GM12878 (cell line): ENCODE data around the gene CCT6B. TPM values are rescaled to one million over a fixed set of nuclear protein-coding genes. Genes with fewer than 3 reads are reported as not detected.
"Not testable (repeated sequence)": the region's sequence is repeated elsewhere in the genome, so short reads cannot be mapped to it uniquely, and the experiment has no call there.

ENCODE experiments used
- ATAC-seq: fragments of 200-7000 bp; cut with Tn5 transposase; 3 replicates; pipeline ENCODE4 v1.9.1; 2020; ENCODE audit warnings: mild to moderate bottlenecking, moderate library complexity
- BruUV-seq: library from RNA; stranded (reverse); fragments of 400-500 nt; replicated peaks from 2 replicates; lab custom pipeline; 2021; lab: Mats Ljungman, UMichigan
- CTCF ChIA-PET: fragments of 300-600 bp; sonication (Branson Sonifier 250); formaldehyde crosslinking; extraction: SDS; loops from one replicate; lab custom pipeline; 2021; ENCODE audit warnings: inconsistent platforms; lab: Yijun Ruan, JAX
- POLR2A ChIA-PET: fragments of 350-600 bp; formaldehyde crosslinking; extraction: SDS; loops from one replicate; lab custom pipeline; 2021; ENCODE audit warnings: inconsistent platforms; lab: Charles Lee
- RAD21 ChIA-PET: fragments of 300-600 bp; sonication (Branson Sonifier 250); formaldehyde crosslinking; loops from one replicate; lab custom pipeline; 2023; ENCODE audit warnings: antibody characterized with exemption; ENCODE audit not compliant: unreplicated experiment; lab: Charles Lee
- SMC1A ChIA-PET: fragments of 300-600 bp; sonication (Branson Sonifier 250); formaldehyde crosslinking; loops from one replicate; lab custom pipeline; 2023; ENCODE audit not compliant: unreplicated experiment, uncharacterized antibody; lab: Charles Lee
- DNase-seq: peaks from one replicate; pipeline ENCODE4 v3.0.0-alpha.2; 2011; ENCODE audit warnings: low read depth, low spot score
- FAIRE-seq: peaks from 3 replicates; lab custom pipeline; 2011; peaks lifted over from hg19 to GRCh38; lab: Jason Lieb, UNC
- H2AFZ ChIP-seq: 2 replicates; pipeline ENCODE4 v1.6.0; 2011; ENCODE audit warnings: low read depth, low read length, control low read depth; ENCODE audit not compliant: control insufficient read depth
- H3K27ac ChIP-seq: 2 replicates; pipeline ENCODE4 v1.5.1; 2011; ENCODE audit warnings: control low read depth; ENCODE audit not compliant: control insufficient read depth, insufficient read depth
- H3K27me3 ChIP-seq, 2 experiments: replicated peaks in 1 of 2; 2 replicates each; pipeline versions ENCODE4 v1.6.0 to v1.6.1; 2011; ENCODE audit warnings: low read length in 1 of 2; ENCODE audit not compliant: control insufficient read depth in 2 of 2, insufficient read depth in 2 of 2
- H3K36me3 ChIP-seq, 2 experiments: 2 replicates each; pipeline ENCODE4 v1.5.1; 2011; ENCODE audit warnings: low read length in 1 of 2; ENCODE audit not compliant: control insufficient read depth in 2 of 2, insufficient read depth in 2 of 2
- H3K4me1 ChIP-seq: 2 replicates; pipeline ENCODE4 v1.6.1; 2011; ENCODE audit warnings: mild to moderate bottlenecking, low read length, moderate library complexity, mixed read lengths; ENCODE audit not compliant: control insufficient read depth, insufficient read depth
- H3K4me2 ChIP-seq: 2 replicates; pipeline ENCODE4 v1.6.0; 2011; ENCODE audit warnings: control low read depth; ENCODE audit not compliant: control insufficient read depth, insufficient read depth
- H3K4me3 ChIP-seq: fragments of 200-600 bp; sonication (generic); 2 replicates; pipeline ENCODE4 v1.5.1; 2016
- H3K79me2 ChIP-seq: 2 replicates; pipeline ENCODE4 v1.6.0; 2011; ENCODE audit warnings: low read length; ENCODE audit not compliant: control insufficient read depth, insufficient read depth
- H3K9ac ChIP-seq: 2 replicates; pipeline ENCODE4 v1.8.0; 2011; ENCODE audit warnings: low read length, control low read depth, mixed read lengths; ENCODE audit not compliant: control insufficient read depth, insufficient read depth
- H3K9me3 ChIP-seq: replicated peaks from 3 replicates; pipeline ENCODE4 v1.5.1; 2011; ENCODE audit warnings: mild to moderate bottlenecking, low read length; ENCODE audit not compliant: control insufficient read depth, insufficient read depth
- H4K20me1 ChIP-seq: 2 replicates; pipeline ENCODE4 v1.6.0; 2011; ENCODE audit not compliant: control insufficient read depth, insufficient read depth
- ASH2L ChIP-seq: fragments of 300-600, 200-600 bp; sonication (generic); IDR thresholded peaks from 2 replicates; pipeline ENCODE4 v1.6.1; 2017; ENCODE audit warnings: low read depth, mild to moderate bottlenecking, borderline replicate concordance
- CHD2 ChIP-seq: IDR thresholded peaks from 2 replicates; pipeline ENCODE4 v1.6.1; 2011; ENCODE audit warnings: low read depth, low read length, improper control_type of control experiment, borderline replicate concordance
- HDAC2 ChIP-seq: fragments of 200-600 bp; sonication (generic); IDR thresholded peaks from 2 replicates; pipeline ENCODE4 v1.6.1; 2017
- MTA3 ChIP-seq: IDR thresholded peaks from 2 replicates; pipeline ENCODE4 v1.6.1; 2012; ENCODE audit warnings: low read length, inconsistent platforms, borderline replicate concordance
- POLR2AphosphoS2 ChIP-seq: IDR thresholded peaks from 2 replicates; pipeline ENCODE4 v1.6.1; 2011; ENCODE audit warnings: low read depth, mild to moderate bottlenecking, low read length, improper control_type of control experiment, moderate library complexity
- POU2F2 ChIP-seq: IDR thresholded peaks from 3 replicates; pipeline ENCODE4 v1.6.1; 2011; ENCODE audit warnings: low read depth, mild to moderate bottlenecking, low read length, borderline replicate concordance
- REST ChIP-seq: IDR thresholded peaks from 2 replicates; pipeline ENCODE4 v1.6.1; 2012; ENCODE audit warnings: mild to moderate bottlenecking, low read depth, low read length
- TBL1XR1 ChIP-seq: IDR thresholded peaks from 2 replicates; pipeline ENCODE4 v1.6.1; 2012; ENCODE audit warnings: low read depth, low read length, improper control_type of control experiment
- TCF3 ChIP-seq: IDR thresholded peaks from 2 replicates; pipeline ENCODE4 v1.6.1; 2012; ENCODE audit warnings: low read depth, mild to moderate bottlenecking, low read length, borderline replicate concordance; ENCODE audit not compliant: insufficient read depth
- ZBTB11 ChIP-seq: fragments of 450-650 bp; formaldehyde crosslinking; IDR thresholded peaks from 2 replicates; pipeline ENCODE4 v1.5.0; 2022; ENCODE audit warnings: mild to moderate bottlenecking, missing genetic modification characterization
- WGBS: methylation state at CpG from one replicate; pipeline ENCODE4 v1.1.6; 2016; ENCODE audit warnings: low lambda C conversion rate; ENCODE audit not compliant: insufficient replicate concordance, insufficient coverage; ENCODE audit errors: missing lambda C conversion rate; 5-methylcytosine and 5-hydroxymethylcytosine counted together
- in situ Hi-C: fragments of 300-500 bp; cut with MboI; formaldehyde crosslinking; loops from 9 replicates; pipeline ENCODE4 v1.14.3; 2018; ENCODE audit warnings: mixed read lengths
- intact Hi-C: fragments of 100-400 bp; cut with micrococcal nuclease; formaldehyde crosslinking; loops from one replicate; pipeline ENCODE4 v1.14.2; 2022; ENCODE audit not compliant: unreplicated experiment
- polyA plus RNA-seq, 11 experiments: library from polyadenylated mRNA; depleted of rRNA in 4 of 11; unstranded in 6 of 11; stranded (reverse) in 5 of 11; fragments of >200 nt; fragmentation: Nextera tagmentation in 4 of 11; fragmentation: Illumina TruSeq in 1 of 11; extraction: Ambion mirVana in 4 of 11; extraction: Trizol in 1 of 11; gene quantifications; 1 replicate in 1 of 11; 2 replicates in 10 of 11; pipeline versions ENCODE4 v1.2.1 to v1.2.3, GENCODE V29; 2011 to 2016; ENCODE audit warnings: inconsistent platforms in 2 of 11, missing spikeins in 2 of 11, low read depth in 1 of 11
- total RNA-seq, 4 experiments: library from RNA; depleted of rRNA in 3 of 4; stranded (reverse); fragments of >200 nt in 3 of 4; fragmentation: Illumina TruSeq in 1 of 4; extraction: Trizol in 1 of 4; gene quantifications; 2 replicates each; pipeline versions ENCODE4 v1.2.1 to v1.2.3, GENCODE V29; 2013 to 2021

Gene CCT6B
- total and polyA plus RNA-seq, 10 of the 15 experiments (the other 5 are each of a cell fraction or from before 2014, with no cell fraction given), result 1.6 to 6.1 (median 2.6) TPM

- no peaks in the 10 kb centered on the region for H3K27me3 ChIP-seq
- FAIRE-seq, result no peak
- H3K4me2 ChIP-seq, result no peak overlapping the region
- intact Hi-C loops (no loop called here), in situ Hi-C loops (no loop called here)
- H3K36me3 ChIP-seq, result no peaks in the 10 kb centered on the region
- WGBS, result 39% methylated on average over 1 of the region's 1 CpG
- no peak overlapping the region for H3K9ac ChIP-seq
- SMC1A ChIA-PET, result interaction anchor here (0.6 to 1.4 kb wide), 2 partner anchors 26 to 44 kb away, joined by 3 to 4 read pairs; no protein-coding TSS in a partner anchor
- no peak for ATAC-seq
- peaks cover 8% of the 10 kb centered on the region; the same call in 1 of the 2 replicates for H3K4me1 ChIP-seq
- no peaks in the 10 kb centered on the region for H3K9me3 ChIP-seq
- POLR2A ChIA-PET, result no interaction called here
- CTCF ChIA-PET, result interaction anchor here (0.6 to 1.1 kb wide), 2 partner anchors 16 to 30 kb away, joined by 3 to 4 read pairs; no protein-coding TSS in a partner anchor
- H4K20me1 ChIP-seq, result no peaks in the 10 kb centered on the region
- H3K79me2 ChIP-seq, result peaks cover 21% of the 10 kb centered on the region
- DNase-seq, result no peak
- H3K27ac ChIP-seq, result no peak overlapping the region
- H2AFZ ChIP-seq, result no peak overlapping the region
- no peak overlapping the region for H3K4me3 ChIP-seq
- TF ChIP-seq ASH2L (no peak), TCF3 (no peak), TBL1XR1 (no peak), ZBTB11 (CRISPR knock-in tag) (no peak), MTA3 (no peak), REST (no peak), HDAC2 (no peak), CHD2 (no peak), POLR2AphosphoS2 (no peak), POU2F2 (no peak)
- TF ChIP-seq, all 136 proteins: peak for 0
- RAD21 ChIA-PET, result interaction anchor here (0.6 kb wide), 1 partner anchor 24 kb away, joined by 3 read pairs; no protein-coding TSS in a partner anchor
- BruUV-seq, result no TSS peak
These were observed 2.8 kb downstream of the CCT6B start for GRCh38 chr17:34958438-34958837.

GRCh38 chr17:34950780-34951179 lies 10.5 kb downstream of the CCT6B start:
- RAD21 ChIA-PET, H3K9me3 ChIP-seq, FAIRE-seq, intact Hi-C loops, H4K20me1 ChIP-seq, H3K27me3 ChIP-seq, in situ Hi-C loops, ATAC-seq, H3K36me3 ChIP-seq, H3K4me2 ChIP-seq, H2AFZ ChIP-seq, DNase-seq, H3K9ac ChIP-seq, H3K4me1 ChIP-seq, H3K79me2 ChIP-seq, H3K27ac ChIP-seq, POLR2A ChIA-PET, H3K4me3 ChIP-seq, BruUV-seq: not testable (repeated sequence)
- SMC1A ChIA-PET, result interaction anchor here (1.1 kb wide), 1 partner anchor 32 kb away, joined by 3 read pairs; no protein-coding TSS in a partner anchor
- CTCF ChIA-PET, result interaction anchor here (0.5 kb wide), 1 partner anchor 25 kb away, joined by 4 read pairs; no protein-coding TSS in a partner anchor
- 36% methylated on average over 3 of the region's 4 CpGs for WGBS
